GM18951 (cell line): ENCODE data around the gene CDH13.

Experiments
- POLR2A ChIP-seq: IDR thresholded peaks from 4 replicates; pipeline ENCODE4 v1.6.1; 2011; ENCODE audit warnings: mild to moderate bottlenecking; ENCODE audit not compliant: insufficient read length, insufficient read depth; ENCODE audit errors: extremely low read depth
- in situ Hi-C: fragments of 300-500 bp; cut with MboI; formaldehyde crosslinking; loops from one replicate; pipeline ENCODE4 v1.12.0; 2022; ENCODE audit warnings: low sequenced_read_pairs, mixed read lengths, inconsistent platforms; ENCODE audit not compliant: unreplicated experiment

CDH13 gene

DNA sequence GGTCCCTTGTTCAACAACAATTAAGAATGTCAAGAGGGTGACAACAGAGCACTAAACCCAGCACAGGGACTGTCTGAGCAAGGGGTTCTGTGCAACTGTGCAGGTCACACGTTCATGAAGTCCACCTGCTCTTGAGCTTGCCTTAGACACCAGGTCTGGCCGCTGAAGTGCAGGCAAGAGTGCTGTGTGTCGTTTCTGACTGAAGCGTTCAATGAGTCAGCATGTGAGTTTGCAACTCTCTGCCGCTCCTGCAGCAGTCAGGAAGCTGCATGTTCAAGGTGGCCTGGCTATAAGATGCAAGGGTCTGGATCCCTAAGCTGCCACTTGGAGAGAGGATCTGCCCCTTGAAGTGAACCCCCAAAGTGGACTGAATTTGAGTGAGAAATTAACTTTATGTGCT lies 848.3 kb downstream of the CDH13 start:
- in situ Hi-C loops: no loop called here
- no peak for TF ChIP-seq POLR2A

DNA sequence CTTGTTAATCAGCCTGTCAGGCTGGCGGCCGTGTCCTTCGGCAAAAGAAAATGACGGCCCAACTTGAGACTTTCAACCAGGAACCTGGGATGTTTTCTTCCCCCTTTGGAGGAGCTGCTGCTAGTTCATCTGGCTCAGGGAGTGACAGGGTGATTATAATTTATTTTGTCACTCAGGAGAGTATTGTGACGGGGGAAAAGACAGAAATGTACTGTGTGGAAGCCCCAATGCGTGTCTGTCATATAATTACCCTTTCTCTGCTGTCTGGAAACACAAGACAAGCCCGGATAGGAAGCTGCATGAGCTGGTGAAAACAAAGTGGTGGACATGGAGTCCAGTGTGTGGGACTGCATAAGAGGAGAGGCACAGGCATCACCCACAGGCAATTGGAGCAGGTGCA lies 854.8 kb downstream of the CDH13 start:
- in situ Hi-C loops: no loop called here
- TF ChIP-seq POLR2A: no peak

DNA sequence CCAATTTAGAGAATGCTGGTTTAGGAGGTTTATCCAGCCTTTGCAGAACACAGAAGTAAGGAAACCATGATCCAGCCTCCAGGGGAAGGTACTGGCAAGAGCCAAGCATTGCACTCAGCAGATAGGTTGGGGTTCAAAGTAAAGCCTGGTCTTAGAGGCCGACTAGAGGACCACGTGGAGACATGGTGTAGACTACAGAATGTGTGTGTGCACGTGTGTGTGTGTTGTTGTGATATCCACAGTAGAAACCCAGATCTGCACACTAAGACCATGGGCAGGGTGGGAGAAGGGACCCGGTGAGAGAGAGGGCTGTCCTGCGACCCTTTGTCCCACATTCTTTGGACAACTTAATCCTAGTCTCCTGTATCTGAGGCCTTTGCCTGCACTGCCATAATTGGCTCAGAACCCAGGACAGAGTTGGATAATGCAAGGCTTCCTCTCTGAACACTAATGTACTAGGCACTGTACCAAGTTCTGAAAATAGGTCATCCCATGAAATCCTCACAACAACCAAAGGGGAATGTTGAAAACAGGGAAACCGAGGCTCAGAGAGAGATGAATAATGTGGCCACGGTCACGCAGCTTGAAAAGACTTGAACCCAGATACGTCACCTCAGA lies 855.9 kb downstream of the CDH13 start:
- in situ Hi-C loops: no loop called here
- no peak for TF ChIP-seq POLR2A

DNA sequence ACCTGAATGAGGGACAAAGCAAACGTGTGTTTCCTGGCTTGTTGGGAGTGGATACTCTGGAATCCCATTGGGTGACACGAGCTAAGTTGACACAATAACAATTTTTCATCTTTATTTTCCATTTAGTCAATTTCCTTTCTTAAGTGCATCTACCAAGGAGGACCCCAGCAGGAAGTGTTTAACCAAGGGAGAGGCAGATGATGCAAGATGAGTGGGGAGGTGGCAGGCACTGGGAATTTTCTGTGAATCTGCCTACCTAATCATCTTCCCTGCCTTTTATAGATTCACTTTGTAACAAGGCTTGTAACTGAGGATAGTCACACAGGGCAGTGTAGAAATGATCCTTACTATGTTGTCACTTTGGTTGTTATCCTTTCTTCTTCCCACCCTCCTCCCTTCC lies 863.3 kb downstream of the CDH13 start:
- in situ Hi-C loops: no loop called here
- TF ChIP-seq POLR2A: no peak

DNA sequence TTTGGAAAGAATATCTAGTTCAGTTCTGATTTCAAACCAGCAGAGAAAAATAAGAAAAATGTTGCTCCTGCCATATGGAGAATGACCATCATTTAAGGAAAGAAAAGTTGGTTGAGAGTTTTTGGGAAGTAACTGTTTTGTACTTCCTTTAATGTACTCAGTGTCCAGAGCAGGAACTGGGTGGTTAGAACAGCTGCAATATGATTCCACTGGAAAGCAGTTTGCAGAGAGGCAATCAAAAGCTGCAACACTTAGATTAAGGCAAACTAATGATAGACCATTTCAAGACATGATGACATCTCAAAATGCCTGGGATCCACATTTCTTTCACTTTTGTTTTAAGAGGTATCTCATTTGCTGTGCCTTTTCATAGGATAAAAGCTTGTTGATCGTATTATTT lies 867.7 kb downstream of the CDH13 start:
- in situ Hi-C loops: no loop called here
- no peak for TF ChIP-seq POLR2A

GRCh38 chr16:83501481-83501880 lies 874.7 kb downstream of the CDH13 start:
- in situ Hi-C loops: no loop called here
- TF ChIP-seq POLR2A: no peak

GRCh38 chr16:83508295-83508694 lies 881.5 kb downstream of the CDH13 start:
- in situ Hi-C loops: no loop called here
- no peak for TF ChIP-seq POLR2A

DNA sequence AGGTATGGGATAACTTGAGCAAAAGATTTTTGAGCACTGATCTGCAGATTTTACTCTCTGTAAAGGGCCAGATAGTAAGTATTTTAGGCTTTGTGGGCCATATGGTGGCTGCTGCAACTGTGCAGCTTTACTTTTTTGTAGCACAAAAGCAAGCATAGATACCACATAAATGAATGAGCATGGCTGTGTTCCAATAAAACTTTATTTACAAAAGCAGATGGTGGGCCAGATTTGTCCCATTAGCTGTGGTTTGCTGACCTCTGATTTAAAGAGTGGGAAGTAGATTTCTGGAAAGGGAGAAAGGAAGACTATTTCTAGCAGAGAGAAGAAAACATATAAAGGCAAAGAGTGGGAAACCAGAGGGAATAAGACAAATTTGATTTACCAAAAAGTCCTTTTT lies 882.5 kb downstream of the CDH13 start:
- in situ Hi-C loops: no loop called here
- TF ChIP-seq POLR2A: no peak

GRCh38 chr16:83510906-83511305 lies 884.1 kb downstream of the CDH13 start:
- TF ChIP-seq POLR2A: no peak
- in situ Hi-C loops: no loop called here

DNA sequence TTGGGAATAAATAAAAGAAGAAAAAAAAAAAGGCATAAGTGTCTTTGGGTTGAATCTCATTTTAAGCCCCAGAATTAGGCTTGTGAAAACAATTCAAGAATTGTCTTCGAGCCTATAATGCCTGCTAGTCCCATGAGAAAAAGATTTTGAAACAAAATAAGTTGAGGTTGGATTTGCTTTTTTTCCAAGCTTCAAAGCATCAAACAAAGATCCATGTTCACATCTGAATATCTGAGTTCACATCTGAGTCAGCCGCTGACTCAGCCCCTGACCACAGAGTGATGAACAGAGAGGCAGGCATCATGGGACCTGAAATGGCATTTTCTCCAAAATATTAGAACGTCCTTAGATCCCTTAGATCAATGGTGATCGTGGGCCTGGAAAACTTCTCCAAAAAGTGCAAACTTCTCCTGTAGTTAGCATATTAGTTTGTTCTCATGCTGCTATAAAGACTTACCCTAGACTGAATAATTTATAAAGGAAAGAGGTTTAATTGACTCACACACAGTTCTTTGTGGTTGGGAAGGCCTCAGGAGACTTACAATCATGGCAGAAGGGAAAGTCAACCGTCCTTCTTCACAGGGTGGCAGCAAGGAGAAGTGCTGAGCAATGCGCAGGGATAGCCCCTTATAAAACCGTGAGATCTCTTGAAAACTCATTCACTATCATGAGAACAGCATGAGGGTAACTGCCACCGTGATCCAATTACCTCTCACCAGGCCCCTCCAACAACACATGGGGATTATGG lies 886.4 kb downstream of the CDH13 start:
- in situ Hi-C loops: no loop called here
- TF ChIP-seq POLR2A: no peak

DNA sequence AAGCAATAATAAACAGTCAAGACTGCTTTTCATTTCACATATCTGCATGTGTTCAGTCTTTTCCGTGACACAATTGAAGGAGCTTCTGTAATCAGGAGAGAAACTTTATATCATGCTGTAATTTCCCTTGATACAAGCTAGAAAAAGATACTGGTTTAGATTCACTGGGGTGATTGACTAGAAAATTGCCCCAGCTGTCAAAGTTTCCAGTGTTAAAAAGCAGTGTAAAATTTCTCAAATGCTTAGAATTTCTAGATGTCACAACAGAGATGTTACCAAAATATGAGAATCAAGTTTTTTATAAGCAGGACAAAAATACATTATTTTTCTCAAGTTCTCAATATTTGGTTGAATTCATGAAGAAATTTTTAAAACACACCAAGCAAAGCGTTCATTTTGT lies 888.6 kb downstream of the CDH13 start:
- in situ Hi-C loops: no loop called here
- no peak for TF ChIP-seq POLR2A

DNA sequence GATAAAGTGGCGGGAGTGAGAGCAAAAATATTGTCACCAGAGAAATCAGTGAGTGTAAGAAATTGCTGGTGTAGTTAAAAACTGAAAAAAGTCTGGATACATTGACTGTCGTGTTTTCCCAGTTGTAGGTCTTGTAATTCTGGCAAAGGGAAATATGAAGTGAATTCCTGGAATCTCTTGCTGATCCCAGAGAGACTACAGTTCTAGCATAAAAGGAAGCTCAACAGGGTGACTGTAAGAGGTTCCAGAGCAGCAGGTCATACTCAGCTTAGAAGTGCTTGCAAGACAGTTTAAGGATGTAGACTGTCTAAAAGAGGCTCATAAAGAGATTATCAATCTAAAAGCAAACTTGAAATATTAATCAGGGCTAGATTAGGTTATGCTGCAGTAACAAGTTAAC lies 890.2 kb downstream of the CDH13 start:
- in situ Hi-C loops: no loop called here

DNA sequence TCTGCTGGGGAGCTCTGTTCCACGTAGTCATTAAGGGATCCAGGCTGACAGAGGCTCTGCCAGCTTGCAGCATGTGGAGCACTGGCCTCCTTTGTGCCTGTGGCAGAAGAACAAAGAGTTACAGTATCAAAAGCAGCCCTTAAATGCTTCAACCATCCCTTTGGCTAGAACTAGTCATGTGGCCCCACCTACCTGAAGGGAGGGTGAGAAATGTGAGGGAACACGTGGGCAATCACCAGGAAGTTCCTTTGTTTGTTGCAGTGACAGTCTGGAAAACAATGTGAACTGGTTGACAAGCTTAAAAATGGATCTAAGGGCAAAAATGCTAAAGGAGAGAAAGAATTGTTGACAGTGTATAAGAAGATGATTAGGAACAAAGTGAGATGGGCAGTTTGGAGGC lies 890.6 kb downstream of the CDH13 start:
- in situ Hi-C loops: no loop called here
- TF ChIP-seq POLR2A: no peak

More for the DNA sequence above, 890.2 kb downstream of the CDH13 start:
- no peak for TF ChIP-seq POLR2A

DNA sequence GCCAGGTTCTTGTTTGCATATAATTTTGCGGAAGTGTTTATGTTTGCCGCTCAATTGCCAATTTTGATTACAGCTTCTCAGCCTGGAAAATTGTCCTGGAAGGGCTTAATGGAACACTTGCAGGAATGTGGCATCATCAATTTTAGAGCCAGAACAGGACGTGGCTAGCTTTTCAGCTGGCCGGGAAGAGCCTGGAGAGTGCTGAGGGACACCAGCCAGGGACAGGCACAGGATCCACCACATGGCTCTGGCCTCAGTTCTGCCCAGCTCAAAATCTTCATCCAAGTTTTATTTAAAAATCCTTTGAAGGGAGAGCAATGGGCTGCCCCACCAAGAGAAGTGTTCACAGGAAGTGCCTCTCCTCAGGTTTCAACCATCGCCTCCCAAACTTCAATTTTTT lies 893.8 kb downstream of the CDH13 start:
- no peak for TF ChIP-seq POLR2A
- in situ Hi-C loops: no loop called here

DNA sequence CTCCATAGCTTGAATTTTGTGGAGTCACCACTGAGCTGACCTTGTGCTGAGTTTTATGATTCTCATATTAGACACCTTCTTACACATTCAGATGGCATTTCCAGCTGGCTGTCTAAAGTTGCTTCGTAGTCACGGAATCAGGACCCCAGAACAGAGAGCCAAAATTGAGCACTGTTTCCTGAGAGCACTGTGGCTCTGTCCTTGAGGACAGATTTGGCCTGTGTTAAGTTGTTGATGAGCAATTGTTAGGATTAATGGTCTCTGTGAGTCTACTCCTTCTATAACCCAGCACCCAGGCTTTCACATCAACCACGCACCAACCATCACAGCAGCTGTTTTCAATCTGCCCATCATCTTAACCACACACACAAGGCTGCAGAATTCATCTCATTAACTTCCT lies 903.5 kb downstream of the CDH13 start:
- TF ChIP-seq POLR2A: no peak
- in situ Hi-C loops: no loop called here

GRCh38 chr16:83532634-83533033 lies 905.9 kb downstream of the CDH13 start:
- no peak for TF ChIP-seq POLR2A
- in situ Hi-C loops: no loop called here
